ENCODE measurements around the gene ABCA7.

The ABCA7 gene

GRCh38 chr19:1070931-1071791, 31.3 kb downstream of the ABCA7 start:
- no peak for DNase-seq (ENCODE audit: low read depth in 2 of 2)

GRCh38 chr19:1072371-1073015, 32.6 kb downstream of the ABCA7 start:
- no peak for DNase-seq (ENCODE audit: low read depth in 2 of 2)

DNA sequence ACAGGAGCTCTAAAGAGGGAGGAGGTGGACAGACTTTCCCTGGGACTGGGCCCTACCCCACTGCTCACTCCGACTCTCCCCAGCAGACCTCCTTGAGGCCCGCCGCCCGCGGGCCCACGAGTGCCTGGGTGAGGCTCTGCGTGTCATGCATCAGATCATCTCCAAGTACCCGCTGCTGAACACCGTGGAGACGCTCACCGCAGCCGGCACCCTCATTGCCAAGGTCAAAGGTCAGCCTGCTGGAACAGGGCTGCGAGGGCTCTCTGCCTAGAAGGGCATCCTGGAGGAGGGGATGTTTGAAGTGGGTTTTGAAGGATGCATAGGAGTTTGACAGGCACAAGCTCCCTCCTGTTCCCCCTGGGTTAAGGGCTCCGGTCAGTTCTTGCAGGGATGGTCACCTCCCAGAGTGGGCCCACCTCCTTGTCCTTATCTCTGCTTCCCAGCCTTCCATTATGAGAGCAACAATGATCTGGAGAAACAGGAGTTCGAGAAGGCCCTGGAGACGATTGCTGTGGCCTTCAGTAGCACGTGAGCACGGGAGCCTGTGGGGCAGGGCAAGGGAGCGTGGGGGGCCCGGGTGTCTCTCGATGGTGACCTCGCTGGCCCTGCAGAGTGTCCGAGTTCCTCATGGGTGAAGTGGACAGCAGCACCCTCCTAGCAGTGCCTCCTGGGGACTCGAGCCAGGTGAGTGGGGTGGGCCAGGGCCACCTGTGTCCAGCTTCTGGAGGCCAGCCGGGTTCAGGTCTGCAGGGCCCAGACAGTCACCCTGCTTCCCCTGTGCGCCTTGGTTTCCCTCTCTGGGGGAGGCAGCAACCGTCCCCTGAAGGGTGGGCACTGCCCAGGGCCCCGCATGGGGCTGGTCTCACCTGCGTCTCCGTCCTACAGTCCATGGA, 33.4 kb downstream of the ABCA7 start:
- DNase-seq (ENCODE audit: low read depth in 2 of 2): no peak

- no peak for DNase-seq (ENCODE audit: low read depth in 2 of 2)
These were observed 34.1 kb downstream of the ABCA7 start for GRCh38 chr19:1073956-1074517.

DNA sequence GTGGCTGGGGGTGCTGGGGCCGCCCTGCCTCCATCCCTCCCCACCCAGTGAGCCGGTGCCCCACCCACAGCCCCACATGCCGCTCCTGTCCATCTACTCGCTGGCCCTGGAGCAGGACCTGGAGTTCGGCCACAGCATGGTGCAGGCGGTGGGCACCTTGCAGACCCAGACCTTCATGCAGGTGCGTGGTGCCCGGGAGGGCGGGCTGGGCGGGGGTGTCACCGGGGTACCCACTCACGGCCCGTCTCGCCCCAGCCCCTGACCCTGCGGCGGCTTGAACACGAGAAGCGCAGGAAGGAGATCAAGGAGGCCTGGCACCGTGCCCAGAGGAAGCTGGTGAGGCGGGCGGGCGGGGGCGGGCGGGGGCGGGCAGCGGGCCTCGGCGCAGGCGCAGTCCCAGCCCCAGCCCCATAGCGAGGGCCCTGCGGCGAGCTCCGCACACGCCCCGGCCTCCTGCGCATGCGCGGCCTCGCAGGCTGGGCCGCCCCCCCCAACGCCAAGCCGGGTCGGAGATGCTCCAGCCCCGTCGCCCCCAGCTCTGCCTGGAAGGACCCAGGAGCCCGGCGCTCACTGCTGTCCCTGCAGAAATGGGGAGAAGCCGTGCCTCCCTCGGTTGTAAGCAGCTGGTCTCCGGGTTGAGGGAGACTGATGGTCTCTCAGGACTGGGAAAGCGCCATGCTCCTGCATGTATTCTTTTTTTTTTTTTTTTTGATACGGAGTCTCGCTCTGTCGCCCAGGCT, 34.8 kb downstream of the ABCA7 start:
- peak; percentile 68 to 75 for DNase-seq (ENCODE audit: low read depth in 2 of 2)

- no peak for DNase-seq (ENCODE audit: low read depth in 2 of 2)
These were observed 36.1 kb downstream of the ABCA7 start for GRCh38 chr19:1076046-1076386.

DNA sequence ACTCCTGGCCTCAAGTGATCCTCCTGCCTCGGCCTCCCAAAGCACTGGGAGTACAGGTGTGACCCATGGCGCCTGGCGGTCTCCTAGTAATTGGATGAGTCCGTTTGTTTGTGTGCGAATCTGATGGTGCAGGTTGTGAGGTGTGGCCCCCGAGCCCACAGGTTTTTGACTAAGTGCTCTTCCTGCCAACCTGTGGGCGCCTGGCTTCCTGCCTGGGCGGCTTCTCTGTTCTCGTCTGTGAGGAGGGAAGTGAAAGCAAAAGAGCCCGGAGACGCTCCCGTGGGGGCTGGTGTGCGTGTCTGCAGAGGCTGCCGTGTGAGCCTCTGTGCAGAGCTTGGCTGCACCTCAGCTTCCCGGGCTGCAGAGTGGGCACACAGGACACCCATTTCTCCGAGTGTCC, 37.0 kb downstream of the ABCA7 start:
- peak; percentile 89 to 91 for DNase-seq (ENCODE audit: low read depth in 2 of 2)

- peak; percentile 73 to 80 for DNase-seq (ENCODE audit: low read depth in 2 of 2)
These were observed 39.7 kb downstream of the ABCA7 start for GRCh38 chr19:1079566-1080111.

- no peak for DNase-seq (ENCODE audit: low read depth in 2 of 2)
These were observed 40.7 kb downstream of the ABCA7 start for GRCh38 chr19:1080360-1081161.

- no peak for DNase-seq (ENCODE audit: low read depth in 2 of 2)
These were observed 41.6 kb downstream of the ABCA7 start for GRCh38 chr19:1081301-1082164.

GRCh38 chr19:1082165-1082927, 42.4 kb downstream of the ABCA7 start:
- DNase-seq (ENCODE audit: low read depth in 2 of 2): peak; percentile 87 to 88

DNA sequence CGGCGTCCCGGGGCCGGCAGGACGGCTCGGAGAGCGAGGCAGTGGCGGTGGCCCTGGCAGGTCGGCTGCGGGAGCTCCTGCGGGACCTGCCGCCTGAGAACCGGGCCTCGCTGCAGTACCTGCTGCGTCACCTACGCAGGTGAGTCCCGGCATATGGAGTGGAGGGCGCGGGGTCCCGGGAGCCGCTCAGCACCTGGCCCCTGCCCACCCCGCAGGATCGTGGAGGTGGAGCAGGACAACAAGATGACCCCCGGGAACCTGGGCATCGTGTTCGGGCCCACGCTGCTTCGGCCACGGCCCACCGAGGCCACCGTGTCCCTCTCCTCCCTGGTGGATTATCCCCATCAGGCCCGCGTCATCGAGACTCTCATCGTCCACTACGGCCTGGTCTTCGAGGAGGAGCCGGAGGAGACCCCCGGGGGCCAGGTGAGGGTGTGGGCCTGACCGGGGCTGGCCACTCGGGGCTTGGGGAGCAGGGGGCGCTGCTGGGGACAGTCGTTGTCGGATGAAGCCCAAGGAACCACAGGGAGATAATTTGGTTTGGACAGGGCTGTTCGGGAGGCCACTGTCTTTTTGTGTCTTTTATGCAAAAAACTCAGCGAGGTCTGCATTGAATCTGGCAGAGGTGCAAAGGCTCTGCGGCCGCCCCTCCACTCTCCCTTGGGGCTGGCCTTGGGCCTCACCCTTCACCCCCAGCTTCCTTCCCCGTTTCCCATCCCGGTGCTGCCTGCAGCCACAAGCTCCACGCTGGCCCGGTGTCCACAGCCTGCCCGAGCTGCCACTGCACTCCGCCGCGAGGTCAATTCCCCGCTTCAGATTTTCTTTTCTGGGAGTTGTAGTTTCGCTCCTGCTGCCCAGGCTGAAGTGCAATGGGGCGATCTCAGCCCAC, 43.3 kb downstream of the ABCA7 start:
- DNase-seq (ENCODE audit: low read depth in 2 of 2): no peak

- no peak for DNase-seq (ENCODE audit: low read depth in 2 of 2)
These were observed 44.3 kb downstream of the ABCA7 start for GRCh38 chr19:1084024-1084868.

DNA sequence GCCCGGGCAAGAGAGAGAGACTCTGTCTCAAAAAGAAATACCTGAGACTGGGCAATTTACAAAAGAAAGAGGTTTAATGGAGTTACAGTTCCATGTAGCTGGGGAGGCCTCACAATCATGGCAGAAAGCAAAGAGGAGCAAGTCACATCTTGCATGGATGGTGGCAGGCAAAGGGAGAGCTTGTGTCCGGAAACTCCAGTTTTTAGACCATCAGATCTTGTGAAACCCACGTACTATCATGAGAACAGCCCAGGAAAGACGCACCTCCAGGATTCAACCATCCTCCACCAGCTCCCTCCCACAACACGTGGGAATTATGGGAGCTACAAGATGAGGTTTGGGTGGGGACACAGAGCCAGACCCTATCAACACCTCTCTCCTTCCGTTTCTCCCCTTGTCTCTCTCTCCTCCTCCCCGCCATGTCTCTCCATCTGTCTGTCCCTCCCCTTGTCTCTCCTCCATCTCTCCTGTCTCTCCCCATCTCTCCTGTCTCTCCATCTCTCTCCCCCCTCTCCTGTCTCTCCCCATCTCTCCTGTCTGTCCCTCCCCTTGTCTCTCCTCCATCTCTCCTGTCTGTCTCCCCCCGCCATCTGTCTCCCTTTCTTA, 45.2 kb downstream of the ABCA7 start:
- DNase-seq (ENCODE audit: low read depth in 2 of 2): no peak

DNA sequence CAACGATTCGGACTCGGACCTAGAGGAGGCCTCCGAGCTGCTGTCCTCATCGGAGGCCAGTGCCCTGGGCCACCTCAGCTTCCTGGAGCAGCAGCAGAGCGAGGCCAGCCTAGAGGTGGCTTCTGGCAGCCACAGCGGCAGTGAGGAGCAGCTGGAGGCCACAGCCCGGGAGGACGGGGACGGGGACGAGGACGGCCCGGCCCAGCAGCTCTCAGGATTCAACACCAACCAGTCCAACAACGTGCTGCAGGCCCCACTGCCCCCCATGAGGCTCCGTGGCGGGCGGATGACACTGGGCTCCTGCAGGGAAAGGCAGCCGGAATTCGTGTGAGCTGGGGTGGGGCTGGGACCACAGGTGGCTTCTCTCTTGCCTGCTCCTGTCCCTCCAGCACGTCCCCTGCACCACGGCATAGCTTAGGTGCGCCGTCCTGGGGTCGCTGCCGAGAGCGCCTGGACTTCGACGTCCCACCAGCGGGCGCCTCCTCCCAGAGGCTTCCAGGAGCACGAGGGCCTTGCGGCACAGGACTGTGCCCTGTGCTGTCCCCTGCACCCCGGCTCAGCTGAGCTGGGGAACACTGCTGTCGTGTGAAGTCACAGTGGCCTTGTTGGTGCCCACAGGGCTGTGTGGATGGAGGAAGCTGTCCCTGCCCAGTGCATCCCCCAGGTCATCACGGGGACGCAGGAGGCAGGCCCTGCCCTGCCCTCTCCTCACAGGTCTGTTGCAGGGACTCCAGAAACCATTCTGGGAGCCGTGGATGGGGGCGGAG, 46.0 kb downstream of the ABCA7 start:
- DNase-seq (ENCODE audit: low read depth in 2 of 2): no peak
